Right lobe of liver (tissue), 4 donors: ENCODE results near the gene MIDN.

Source experiments
- CTCF ChIP-seq, 4 donors: fragments of 200-600 bp in 3 of 4; fragments of 450-650 bp in 1 of 4; IDR thresholded peaks; one replicate each; pipeline versions ENCODE4 v1.5.1 to v1.8.0; 2016 to 2022; ENCODE audit warnings: antibody characterized with exemption in 4 of 4, mild to moderate bottlenecking in 2 of 4
- POLR2A ChIP-seq: fragments of 450-650 bp; IDR thresholded peaks from one replicate; pipeline ENCODE4 v1.6.1; 2017; ENCODE audit warnings: antibody characterized with exemption, mild to moderate bottlenecking
- donor health status: DM: no; HTN: no; CAD: no.
- donor health status: DM: no; HTN: no; CAD: no.
- donor health status: DM: no; HTN: yes; CAD: no.

DNA sequence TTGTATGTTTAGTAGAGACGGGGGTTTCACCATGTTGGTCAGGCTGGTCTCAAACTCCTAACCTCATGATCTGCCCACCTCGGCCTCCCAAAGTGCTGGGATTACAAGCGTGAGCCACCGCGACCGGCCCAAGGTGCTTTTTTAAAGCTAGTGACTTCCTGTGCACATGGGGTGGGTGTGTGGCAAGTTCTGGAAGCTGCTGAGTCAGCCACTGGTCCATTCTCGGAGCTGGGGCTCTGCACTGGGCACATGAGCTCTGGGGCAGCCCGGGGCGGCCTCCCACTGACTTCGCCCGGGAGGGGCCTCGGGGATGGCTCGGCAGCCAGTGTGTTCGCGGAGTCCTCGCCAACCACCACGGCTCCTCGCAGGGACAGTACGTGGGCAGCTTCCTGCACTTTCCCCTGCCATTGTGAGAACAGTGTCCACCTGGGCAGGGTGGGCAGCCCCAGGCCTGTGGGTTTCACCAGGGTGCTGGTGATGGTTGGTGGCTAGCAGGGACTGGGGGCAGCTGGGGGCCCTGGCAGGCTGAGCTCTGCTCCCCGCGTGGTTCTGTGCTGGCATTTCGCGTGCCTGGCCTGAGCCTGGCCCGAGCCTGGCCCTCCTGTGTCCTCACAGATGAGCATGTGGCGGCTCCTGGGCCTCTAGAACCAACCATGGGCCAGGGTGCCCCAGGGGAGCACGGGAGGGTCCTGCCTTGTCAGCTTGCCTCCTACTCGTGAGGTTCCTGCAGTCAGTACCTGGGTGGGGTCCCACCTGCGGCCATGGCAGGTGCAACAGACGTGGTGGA, 22.8 kb upstream of the MIDN start:
- TF ChIP-seq CTCF (IDR thresholded peaks at IDR 0.05) (no peak), POLR2A (no peak)
